Hematopoietic multipotent progenitor cell treated with erythropoietin and hydrocortisone succinate and interleukin-3 and kit ligand, for 17 days (in vitro differentiated cells): Measurements from ENCODE around the gene TRAPPC14.

Experiments
- DNase-seq: peaks from one replicate; pipeline ENCODE4 v3.0.0-alpha.2; 2015; ENCODE audit warnings: low spot score

TRAPPC14 gene

DNA sequence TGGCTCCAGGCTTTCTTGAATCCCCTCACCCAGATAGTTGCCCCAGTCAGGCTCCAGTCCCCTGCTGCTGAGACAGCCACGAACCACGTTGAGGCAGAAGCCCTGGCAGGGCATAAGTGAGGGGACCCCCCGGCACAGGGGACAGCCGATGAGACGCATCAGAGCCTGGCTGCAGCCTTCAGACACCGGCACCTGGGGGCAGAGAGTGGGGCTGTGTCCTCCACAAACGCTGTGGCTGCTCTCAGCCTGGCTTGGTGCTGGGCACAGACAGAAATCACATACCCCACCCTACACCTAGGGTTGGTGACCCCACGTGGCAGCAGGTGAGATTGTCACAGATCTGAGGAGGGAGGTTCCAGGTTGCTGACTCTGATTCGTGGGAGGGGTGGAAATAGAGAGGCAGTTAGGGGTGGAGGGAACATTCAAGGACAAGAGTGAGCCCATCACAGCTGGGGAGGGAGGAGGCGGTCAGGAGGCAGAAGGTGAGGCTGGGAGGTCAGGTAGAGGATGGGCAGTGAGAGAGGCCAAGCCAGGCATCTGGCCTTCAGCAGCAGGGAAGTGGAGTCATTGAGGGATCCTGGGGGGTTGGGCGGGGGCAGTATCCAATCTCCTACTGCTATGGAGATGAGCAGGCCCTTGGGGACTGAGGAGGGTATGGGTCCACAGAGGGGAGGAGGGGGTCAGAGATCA, 15.4 kb upstream of the TRAPPC14 start:
- no peak for DNase-seq

DNA sequence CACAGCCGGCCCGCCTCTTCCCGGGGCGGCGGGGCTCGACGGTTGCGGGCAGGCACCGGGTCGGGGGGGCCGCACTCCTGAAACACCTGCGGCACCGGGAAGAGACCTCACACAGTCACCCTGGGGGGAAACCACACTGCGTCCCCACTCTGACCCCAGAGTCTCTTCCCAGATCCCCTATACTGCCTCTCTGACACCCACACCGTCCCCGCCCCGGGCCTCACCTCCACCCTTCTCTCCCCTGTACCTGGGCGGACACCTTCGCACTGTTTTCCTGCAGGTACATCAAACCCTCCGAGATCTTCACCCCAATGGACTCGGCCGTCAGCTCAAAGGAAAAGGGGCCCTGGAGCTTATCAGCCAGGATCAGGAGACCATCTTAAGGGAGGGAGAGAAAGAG, 13.3 kb upstream of the TRAPPC14 start:
- no peak for DNase-seq

DNA sequence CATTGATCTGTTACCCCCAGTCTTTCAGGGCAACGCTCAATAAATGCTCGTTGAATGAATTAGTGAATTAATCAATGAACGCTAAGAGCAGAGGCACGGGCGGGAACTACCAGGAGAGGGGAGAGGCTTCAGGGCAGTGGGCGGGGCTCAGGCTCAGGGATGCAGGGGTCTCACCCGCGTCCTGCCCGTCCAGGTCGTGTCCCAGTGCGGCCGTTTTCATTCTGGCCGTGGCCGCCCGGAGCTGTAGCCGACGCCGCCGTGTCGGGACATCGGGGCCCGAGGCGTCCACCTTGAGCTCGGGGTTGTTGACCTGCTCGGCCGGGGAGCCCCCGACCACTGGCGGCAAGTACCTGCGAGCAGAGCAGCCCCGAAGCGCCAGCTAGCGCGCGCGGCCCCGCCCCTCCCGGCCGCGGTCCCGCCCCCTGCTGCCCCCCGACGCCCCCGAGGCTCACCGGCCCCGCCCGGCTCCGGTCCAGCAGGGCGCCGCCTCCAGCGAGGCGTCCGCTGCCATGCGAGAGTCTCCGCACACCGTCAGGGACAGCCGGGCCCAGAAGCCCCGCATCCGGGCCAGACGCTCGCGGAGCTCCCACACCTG, 12.7 kb upstream of the TRAPPC14 start:
- no peak for DNase-seq

DNA sequence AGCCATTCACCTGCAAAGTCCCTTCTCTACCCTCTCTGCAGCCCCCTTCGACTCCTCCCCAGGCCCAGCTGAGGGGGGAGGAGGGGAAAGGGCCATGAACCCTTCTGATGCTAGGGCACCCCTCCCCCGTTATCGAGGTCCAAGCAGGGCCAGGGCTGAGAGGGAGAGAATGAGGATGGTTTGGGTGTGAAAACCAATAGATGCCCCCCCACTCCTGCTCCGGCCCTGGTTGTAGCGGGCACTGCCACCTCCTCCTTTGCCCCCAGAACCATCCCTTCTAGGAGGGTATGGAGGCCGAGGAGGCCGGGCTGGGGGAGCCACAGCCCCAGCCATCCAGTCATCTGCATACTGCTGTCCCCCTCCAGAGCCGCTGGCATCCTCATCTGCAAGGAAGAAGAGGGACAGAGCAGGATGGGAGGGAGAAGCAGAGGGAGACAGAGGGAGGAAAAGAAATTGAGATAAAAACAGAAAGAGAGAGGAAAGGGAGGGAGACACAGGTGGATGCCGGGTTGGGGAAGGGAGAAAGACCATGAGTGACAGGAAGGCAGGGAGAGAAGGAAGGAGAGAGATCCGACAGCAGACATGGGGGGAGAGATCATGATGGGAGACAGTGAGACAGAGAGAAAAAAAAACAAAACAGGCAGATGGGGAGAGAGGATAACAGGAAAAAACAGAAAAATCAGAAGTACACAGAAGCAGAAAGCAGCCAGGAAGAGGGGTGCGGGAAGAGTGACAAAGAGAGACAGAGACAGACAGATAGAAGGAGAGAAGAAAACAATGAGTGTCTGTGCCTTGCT, 11.8 kb upstream of the TRAPPC14 start:
- DNase-seq, result no peak

DNA sequence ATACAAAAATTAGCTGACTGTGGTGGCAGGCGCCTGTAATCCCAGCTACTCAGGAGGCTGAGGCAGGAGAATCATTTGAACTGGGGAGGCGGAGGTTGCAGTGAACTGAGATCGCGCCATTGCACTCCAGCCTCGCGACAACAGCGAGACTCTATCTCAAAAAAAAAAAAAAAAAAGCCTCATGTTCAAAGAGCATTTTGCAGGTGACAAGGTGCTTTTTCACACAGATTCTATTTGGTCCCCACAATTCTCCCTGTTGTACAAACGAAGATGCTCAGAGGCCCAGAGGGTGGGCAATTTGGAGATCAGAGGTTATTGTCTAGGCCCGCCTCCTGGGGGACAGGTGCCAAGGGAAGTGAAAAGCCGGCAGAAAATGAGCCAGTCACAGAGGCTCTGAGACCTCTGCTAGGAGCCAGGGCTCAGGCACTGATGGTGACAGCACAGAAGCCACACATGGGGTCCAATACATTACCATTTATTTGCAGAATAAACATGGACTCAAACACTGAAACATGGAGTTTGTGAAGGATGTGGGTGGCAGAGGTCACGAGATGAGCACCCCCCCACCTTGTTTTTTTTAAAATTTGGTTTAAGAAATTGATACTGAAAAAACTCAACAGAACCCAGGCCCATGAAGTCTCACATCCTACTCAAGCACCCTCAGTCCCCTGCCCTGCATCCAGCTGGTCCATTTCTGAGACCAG, 10.8 kb upstream of the TRAPPC14 start:
- DNase-seq, result no peak

DNA sequence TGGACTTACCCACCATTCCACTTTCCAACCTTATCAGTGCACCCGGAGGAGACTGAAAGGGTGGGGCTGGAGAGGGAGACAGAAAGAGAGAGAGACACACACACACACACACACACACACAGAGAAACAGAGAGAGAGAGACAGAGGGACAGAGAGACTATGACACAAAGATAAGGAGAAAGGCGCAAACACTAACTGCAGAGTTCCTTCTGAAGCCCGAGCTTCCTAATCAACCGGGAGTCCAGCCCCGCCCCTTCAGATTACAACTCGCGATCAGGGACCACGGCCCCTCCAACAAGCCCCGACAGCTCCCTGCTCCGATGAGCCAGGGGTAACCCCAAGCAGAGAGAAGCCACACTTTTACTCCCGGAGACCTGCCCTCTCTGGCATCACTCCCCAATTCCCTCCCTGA, 9.4 kb upstream of the TRAPPC14 start:
- DNase-seq, result no peak

DNA sequence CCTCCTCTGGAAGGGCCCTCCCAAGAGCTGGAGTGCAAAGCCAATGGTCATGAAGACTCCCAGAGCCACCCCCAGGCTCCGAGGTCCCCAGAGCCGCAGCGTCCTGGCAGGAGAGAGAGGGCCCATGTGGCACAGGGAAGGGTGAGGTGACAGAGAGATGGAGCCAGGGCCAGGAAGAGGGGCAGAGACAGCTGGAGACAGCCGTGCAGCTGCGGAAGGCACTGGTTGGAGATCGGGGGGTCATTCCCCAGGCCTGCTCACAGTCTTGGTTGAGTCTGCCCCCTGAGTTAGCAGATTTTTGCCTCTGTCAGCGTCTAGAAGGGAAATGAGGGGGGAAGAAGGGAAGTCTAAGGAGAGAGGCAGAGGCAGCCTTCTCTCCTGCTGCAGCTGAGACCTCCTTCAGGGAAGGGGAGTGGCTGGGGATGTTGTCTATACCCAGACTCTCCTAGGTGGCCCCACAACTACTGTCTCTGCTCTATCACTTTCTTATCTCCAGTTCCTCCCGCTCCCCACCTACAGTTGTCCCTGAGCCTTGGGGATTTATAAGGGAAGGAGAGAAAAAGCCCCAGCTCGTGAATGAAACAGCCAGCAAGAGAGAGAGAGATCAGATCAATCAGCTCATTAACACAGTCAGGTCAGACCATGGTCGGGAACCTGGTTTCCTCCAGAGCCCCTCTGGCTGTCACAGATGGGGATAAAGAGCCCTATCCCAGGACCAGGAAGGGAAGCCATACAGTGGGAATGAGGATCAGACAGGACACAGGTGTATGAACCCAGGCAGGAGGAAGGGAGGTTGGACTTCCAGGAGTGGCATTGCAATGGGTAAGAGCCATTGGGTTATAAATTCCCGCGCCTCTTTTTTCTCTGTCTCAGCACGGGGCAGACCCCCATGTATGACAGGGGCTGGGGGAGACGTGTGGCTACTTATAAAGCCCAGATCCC, 8.7 kb upstream of the TRAPPC14 start:
- DNase-seq, result no peak

DNA sequence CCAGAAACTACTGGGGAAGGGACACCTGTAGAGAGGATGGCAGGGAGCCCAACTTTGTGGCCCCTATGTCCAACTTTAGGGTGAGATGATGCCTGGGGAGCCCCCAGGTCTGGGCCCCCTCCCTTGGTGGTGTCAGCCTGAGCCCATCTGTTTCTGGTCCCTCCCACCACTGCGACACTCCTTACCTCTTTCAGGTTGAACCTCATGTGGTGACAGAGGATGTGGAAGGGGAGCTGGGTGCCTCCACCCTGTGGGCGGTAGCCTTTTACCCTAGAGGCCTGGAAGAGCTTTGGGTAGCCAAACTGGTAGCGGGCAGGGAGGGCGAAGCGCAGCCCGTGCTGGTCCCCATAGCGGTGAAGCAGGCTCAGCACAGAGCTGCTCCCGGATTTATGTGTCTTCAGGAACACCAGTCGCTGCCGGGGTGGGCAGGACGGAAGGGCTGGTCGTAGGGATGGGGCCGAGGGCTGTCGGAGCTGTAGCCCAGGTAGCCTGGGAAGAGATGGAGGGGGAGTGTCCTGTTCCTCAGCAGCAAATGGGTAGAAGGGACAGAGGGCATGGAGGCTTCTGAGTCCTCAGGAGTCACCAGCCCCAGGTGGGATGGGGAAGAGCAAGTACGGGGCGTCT, 7.9 kb upstream of the TRAPPC14 start:
- DNase-seq, result no peak

DNA sequence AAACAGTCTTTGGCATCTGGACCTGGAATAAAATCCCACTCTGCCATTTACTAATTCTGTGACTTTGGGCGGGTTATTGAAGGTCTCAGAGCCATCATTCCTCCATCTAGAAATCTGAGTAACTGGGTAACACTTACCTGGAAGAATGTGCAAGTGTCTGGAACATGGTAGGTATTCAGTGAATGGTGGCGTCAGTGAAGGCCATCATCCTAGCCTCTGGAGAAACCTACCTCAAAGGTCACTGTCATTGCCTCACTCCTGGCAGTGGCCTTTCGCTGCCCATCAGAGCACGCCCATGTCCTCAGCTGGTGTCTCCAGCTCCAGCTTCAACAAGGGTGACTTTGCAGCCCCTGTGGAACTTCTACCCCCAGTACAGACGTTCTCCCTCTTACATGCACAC, 5.3 kb upstream of the TRAPPC14 start:
- DNase-seq, result no peak

DNA sequence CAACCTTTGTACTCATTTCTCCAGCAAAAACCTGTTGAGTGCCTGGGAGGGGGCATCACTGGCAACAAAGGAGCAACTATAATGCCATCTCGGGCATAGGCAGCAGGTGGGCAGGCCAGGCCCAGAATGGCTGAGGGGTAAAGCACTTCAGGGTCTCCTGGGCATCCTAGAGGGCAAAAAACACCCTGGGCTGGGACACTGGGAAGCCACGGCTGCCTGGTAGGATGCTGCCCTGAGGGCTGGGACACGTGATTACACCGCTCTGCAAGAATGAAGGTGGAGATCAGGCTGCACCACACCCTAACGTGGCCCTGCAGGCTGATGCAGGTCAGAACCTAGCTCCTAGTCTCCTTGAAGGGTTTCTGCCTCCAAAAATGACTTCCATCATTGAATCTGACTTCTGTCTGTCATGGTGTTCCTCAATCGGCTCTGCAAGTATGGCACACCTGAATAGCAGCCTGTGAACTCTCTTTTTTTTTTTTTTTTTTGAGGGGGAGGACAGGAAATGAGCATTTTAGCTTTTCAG, 4.5 kb upstream of the TRAPPC14 start:
- DNase-seq, result no peak

DNA sequence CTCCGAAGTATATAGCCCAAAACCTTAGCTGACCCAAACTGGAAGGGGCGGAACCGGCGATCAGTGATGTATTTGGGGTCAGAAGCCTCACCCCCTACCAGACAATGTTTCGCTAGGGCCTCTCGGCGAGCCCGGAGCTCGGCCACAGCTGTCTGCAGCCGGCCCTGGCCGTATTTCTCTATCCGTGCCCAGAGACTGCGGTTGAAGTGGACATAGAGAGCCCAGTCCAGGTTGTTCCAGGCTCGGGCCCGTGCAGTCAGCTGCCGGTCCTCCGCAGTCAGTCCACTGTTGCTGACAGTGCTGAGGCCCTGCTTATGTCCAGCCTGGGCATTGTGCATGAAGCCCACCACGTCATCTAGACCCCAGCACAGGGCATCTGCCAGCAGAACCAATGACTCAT, 1.5 kb upstream of the TRAPPC14 start:
- no peak for DNase-seq

DNA sequence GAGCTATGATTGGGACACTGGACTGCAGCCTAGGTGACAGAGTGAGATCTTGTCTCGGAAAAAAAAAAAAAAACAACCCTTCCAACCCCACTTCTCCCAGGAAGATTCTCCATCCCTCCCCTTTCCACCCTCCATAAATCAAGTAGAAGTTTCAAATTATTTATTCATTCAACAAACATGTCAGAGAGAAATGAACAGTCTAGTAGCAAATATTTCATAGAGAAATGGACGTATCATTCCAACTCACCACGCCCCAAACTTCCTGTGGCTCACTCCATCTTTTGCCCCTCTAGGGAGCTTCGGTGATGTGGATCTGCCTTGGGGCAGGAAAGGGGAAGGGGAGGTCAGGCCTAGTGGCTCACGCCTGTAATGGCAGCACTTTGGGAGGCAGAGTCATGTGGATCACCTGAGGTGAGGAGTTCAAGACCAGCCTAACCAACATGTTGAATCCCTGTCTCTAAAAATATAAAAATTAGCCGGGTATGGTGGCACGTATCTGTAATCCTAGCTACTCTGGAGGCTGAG, 638 bp upstream of the TRAPPC14 start:
- no peak for DNase-seq

DNA sequence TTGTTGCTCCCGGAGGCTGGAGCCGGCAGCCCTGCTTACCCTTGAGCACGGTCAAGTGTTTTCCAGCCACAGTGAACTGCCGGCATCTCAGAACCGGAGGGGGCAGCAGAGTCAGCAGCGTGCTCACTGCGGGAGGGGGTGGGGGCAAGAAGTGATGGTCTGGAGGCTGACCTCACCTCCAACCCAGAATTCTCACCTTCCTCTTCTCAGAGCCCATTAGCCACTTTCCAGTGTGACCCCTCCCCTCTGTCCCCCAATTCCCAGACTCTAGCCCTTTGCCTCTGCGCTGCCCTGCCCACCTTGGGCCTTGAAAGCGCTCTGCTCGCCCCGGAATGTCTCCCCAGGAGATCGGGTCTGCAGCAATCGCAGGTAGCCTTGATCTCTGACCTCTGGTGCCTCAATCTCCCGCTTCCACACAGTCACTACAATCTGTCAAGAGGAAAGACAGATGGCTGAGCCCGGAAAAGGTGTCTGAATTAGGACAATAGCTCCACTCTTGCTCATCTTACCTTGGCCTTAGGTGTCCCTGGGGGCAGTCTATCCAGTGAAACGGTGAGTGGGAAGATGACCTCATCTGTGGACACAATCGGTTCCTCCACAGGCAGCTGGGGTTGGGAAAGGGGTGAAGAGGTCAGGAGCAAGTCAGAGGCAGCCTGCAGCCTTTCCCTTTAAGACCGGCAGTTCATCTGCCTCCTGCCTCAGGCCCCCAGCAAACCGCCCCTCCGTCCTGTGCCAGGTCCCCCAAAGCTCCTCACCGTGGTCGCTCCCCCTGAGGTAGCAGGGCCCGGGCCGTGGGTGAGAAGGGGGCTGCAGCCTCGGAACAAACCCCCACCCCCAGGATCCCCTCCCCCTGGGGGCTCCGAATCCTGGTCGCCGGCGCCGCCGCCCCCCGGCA, 942 bp downstream of the TRAPPC14 start:
- no peak for DNase-seq

DNA sequence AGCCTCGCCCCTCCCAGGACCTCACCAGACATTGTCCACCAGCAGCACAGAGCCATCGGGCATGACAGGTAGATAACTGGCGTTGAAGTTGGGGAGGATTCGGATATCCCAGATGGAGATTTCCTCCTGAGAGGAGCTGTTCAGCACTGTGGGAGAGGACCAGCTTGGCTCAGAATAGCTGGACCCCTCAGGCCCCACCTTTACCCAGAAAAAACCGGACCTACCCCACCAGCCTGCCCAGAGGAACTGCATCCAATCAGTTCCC, 1.5 kb downstream of the TRAPPC14 start:
- no peak for DNase-seq

DNA sequence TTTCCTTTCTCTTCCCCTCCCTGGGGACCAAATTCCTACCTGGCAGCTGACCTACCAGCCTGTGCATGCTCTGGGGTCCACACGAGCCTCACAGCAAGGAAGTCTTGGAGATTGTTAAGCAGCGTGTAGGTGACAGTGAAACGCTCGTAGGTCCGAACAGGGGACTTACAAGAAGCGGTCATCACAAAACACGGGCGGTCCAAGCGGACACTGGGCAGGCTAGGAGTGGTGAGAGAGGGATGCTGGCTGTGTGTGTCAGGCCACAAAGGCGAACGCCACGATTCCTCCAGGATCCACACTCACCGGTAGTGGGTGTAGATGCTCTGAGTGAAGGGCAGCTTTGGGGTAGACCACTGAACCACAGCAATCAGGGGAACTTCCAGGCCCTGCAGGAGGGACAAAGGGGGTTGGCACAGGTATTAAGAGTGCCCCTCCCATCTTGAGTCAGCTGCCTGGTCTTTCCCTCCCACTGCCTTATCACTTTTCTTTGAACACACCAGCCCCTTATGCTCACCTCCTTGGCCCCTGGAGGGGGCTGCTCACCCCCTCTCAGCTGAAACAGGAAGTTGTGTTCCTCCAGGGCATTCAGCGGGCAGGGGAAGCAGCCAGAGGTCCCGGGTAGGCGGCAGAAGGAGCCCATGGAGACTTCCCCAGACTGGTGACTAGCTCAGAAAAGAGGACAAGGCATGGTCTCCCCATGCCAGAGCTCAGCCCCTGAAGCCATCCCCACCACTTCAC, 2.0 kb downstream of the TRAPPC14 start:
- DNase-seq, result no peak

DNA sequence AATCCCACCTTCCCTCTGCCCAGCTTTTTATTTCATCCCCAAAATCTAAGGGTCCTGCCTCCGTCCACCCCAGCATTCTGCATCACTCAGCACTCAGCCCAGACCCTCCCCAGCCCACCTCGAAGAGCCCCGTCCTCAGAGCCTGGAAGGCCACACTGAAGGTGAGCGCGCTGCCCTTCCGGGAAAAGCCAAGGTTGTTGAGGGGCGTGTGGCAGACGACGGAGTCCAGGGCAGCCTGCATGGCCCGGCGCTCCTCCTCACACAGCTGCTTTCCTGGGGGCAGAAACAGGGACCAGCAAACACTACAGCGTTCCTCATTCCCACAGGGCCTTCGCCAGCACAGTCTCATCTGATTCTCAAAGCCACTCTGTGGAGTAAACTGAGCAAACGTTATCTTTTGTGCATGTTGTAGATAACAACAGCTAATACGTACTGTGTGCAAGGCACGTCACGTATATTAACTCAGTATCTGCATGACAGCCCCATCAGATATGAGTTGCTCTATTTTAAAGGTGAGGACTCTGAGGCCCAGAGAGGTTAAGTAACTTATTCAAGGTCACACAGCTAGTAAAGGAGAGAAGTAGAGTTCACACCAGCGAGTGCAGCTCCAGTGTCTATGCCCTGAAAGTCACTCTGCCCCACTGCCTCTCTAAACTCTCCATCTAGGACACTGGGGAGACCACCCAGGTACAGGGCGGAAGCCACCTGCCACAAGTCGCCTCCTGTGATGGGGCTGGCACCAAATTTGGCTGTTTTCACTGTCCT, 2.8 kb downstream of the TRAPPC14 start:
- DNase-seq, result no peak

DNA sequence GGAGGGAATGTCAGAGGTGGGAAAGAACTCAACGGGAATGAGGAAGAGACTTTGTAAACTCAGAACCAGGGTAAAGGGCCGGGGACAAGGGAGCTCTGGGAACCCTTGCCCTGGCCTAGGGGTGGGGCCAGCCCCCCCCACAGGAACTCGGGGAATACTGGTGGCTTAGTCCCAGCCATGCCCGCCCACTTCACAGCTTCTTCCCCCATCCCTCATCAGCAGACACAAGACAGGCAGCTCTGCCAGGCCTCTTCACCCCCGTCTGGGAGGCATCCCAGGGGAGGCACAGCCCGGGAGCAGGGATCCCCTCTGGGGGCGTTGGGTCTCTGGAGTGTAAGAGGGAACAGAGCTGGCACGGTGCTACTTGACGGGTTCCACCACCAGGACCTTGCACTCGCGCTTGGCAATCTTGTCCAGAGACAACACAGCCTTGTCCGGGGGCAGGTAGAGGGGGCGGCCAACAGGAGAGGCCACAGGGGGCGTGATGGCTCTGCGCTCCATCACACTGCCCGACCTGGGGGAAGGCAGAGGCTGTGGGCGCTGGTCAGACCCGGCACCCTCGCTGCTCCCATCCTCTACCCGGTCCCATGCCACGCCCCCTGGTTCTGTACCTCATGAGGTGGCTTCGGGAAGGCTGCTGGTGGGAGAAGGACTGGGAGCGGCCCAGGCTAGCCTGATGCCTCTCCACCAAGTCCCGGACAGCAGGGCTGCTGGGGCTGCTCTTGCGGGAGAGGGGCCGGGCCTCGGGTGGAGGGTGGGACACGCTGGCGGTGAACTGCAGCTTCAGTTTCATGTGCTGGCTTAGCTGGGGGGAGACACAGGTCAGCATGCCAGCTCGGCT, 3.7 kb downstream of the TRAPPC14 start:
- no peak for DNase-seq
